ENCODE results near the gene SMARCC1.
"Not testable (repeated sequence)": the region's sequence is repeated elsewhere in the genome, so short reads cannot be mapped to it uniquely, and the experiment has no call there.

SMARCC1 gene

DNA sequence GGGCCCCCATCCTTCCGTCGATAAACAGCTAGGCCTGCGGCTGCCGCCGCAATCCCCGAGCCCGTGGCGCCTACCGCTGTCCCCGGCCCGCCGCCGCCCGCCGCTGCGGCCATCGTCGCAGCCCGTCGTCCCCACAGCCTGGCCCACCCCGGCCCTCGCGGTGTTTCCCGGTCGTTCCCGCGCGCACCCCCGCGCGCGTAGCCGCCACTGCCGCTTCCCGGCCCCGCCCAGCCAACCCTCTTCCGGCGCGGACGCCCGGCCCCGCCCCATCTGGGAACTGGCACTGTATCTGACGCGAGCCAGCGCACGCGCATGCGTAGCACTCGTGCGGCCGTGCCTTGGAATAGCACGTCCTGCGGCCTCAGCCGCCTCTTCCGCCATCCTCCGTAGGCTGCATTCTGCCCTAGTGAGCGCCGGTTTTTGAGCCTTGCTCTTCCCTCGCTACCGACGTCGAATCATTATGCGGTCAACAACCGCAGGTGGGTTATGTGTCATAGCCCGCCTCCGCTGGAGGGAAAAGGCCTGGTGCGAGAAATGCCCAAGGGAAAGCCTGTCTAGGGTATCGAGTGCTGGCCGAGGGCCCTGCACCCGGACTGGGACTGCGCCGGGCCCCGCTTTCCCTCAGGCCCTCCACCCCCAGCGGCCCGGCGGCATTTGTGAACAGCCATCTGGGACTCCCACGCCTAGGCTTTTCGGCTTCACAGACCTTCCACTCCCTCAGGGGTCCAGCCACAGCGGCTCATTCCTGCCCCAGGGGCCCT lies at the start of gene SMARCC1:
TSS of gene SMARCC1 (minus strand) at position 209 of the 761 bp plus-strand sequence. CDS start at position 113, 96 bp downstream.
- H3K27ac ChIP-seq = peak within 1 kb of the TSS; percentile 97
- TF ChIP-seq CTCF (conservative IDR thresholded peaks at IDR 0.05) = no peak

DNA sequence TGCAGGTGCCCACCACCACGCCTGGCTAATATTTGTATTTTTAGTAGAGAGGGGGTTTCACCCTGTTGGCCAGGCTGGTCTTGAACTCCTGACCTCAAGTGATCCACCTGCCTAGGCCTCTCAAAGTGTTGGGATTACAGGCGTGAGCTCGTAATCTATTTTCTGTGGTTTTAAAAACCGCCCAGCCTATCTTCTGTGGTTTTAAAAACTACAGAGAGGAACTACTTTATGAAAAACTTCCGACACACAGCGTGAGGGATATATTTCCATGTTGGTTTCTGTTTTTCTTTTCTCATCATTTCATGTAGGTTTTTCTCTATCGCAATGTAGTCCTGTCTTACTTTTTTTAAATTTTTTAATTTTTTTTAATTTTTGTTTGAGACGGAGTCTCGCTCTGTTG lies 47.8 kb upstream of the SMARCC1 start:
- H3K27ac ChIP-seq = not testable (repeated sequence)

GRCh38 chr3:47825590-47825989 lies 43.9 kb upstream of the SMARCC1 start:
- no peak for TF ChIP-seq CTCF (conservative IDR thresholded peaks at IDR 0.05)
- peak overlapping the region; percentile 95 for H3K27ac ChIP-seq

- H3K27ac ChIP-seq = peak overlapping the region; percentile 95
- TF ChIP-seq CTCF (conservative IDR thresholded peaks at IDR 0.05) = peak; percentile 99
These were observed 43.1 kb upstream of the SMARCC1 start for GRCh38 chr3:47824541-47825473.

DNA sequence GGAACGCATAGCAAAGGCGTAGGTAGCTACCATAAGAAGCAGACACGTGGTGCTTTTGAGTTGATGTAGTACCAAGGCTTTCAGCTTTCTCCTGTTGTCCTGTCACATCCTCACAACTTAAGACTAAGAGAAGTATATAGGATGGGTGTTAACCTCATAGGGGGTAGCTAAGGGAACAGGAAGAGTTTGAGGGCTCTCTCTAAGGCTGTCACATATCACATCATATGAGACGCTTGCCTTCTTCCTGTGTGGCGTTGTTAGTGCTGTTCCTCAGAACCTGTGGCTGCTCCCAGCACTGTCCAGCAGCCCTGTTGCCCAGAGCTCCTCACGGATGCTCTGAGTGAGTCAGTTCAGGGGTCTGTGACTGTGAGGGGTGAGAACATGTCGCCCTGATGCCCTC lies 35.9 kb upstream of the SMARCC1 start:
- TF ChIP-seq CTCF (conservative IDR thresholded peaks at IDR 0.05) = no peak

GRCh38 chr3:47813551-47814177 lies 32.0 kb upstream of the SMARCC1 start:
- no peak for TF ChIP-seq CTCF (conservative IDR thresholded peaks at IDR 0.05)
- H3K27ac ChIP-seq = no peak overlapping the region

More for the DNA sequence above, 35.9 kb upstream of the SMARCC1 start:
- H3K27ac ChIP-seq = no peak overlapping the region

- TF ChIP-seq CTCF (conservative IDR thresholded peaks at IDR 0.05) = no peak
- peak overlapping the region; percentile 95 for H3K27ac ChIP-seq
These were observed 22.9 kb upstream of the SMARCC1 start for GRCh38 chr3:47804577-47804976.

All from VCaP (cell line).